GM12891 (cell line): Measurements from ENCODE around the gene SLIT1.

Source experiments
- DNase-seq: peaks from one replicate; pipeline ENCODE4 v3.0.0; 2011; ENCODE audit warnings: low spot score; ENCODE audit not compliant: insufficient read length
- FAIRE-seq: peaks from 2 replicates; lab custom pipeline; 2011; peaks lifted over from hg19 to GRCh38; lab: Jason Lieb, UNC
- PAX5 ChIP-seq: IDR thresholded peaks from 2 replicates; pipeline ENCODE4 v1.6.1; 2011; ENCODE audit warnings: low read length, moderate library complexity, mild to moderate bottlenecking; ENCODE audit not compliant: insufficient read depth, severe bottlenecking
- POLR2A ChIP-seq: IDR thresholded peaks from 2 replicates; pipeline ENCODE4 v1.6.1; 2011; ENCODE audit warnings: low read depth, low read length, control low read depth
- POLR2AphosphoS5 ChIP-seq: IDR thresholded peaks from 2 replicates; pipeline ENCODE4 v1.6.1; 2011; ENCODE audit warnings: low read depth, low read length, control low read depth
- POU2F2 ChIP-seq: IDR thresholded peaks from 2 replicates; pipeline ENCODE4 v1.6.1; 2011; ENCODE audit warnings: low read depth, mild to moderate bottlenecking, control low read depth, low read length, moderate library complexity
- SPI1 ChIP-seq: IDR thresholded peaks from 2 replicates; pipeline ENCODE4 v1.6.1; 2011; ENCODE audit warnings: low read depth, low read length, control low read depth
- TAF1 ChIP-seq: IDR thresholded peaks from 2 replicates; pipeline ENCODE4 v1.6.1; 2011; ENCODE audit warnings: low read depth, low read length, control low read depth

SLIT1 gene

GRCh38 chr10:97127509-97127908 is 58.2 kb downstream of the SLIT1 start:
- no peak for FAIRE-seq
- DNase-seq = no peak
- TF ChIP-seq POLR2AphosphoS5 = no peak
- TF ChIP-seq PAX5 = no peak
- TF ChIP-seq TAF1 = no peak
- TF ChIP-seq SPI1 = no peak
- no peak for TF ChIP-seq POU2F2
- no peak for TF ChIP-seq POLR2A

DNA sequence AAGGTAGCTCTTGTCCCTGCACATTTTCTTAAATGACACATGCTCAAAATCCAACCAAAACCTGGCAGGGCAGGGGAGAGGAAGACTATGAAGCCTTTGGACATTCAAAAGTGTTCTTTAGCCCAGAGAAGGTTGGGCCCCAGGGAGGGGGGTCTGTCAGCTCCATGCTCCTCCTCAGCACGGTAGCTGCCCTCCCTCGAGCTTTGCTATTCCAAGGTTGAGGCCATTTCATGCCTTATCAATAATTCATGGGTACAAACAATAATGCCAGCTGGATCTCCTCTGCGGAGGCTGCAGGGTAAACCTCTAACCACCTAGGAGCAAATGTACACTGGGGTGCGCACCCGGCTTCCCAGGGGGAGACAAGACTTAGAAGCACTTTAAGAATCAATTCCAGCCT is 61.5 kb downstream of the SLIT1 start:
- FAIRE-seq = no peak

DNA sequence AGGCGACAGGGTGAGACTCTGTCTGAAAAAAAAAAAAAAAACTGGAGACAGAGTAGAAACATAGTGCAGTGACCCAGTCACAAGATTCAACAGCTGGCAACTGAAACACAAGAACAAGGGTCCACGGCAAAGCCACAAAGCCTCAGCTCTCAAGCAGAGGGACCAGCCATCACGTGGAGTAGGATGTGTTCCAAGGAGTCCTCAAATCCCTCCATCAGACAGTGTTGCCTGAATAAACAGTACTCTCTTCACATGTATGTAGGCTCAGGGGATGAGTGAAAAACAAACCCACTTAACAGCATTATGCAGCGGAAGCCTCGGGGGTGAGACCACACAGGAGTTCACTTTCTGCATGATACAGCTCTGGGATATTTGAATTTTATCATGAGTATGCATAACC is 62.0 kb downstream of the SLIT1 start:
- FAIRE-seq = no peak
- no peak for TF ChIP-seq TAF1
- TF ChIP-seq POU2F2 = no peak
- no peak for TF ChIP-seq PAX5
- TF ChIP-seq SPI1 = no peak
- no peak for TF ChIP-seq POLR2A
- TF ChIP-seq POLR2AphosphoS5 = no peak
- DNase-seq = no peak

More for the DNA sequence above, 61.5 kb downstream of the SLIT1 start:
- no peak for TF ChIP-seq POLR2A
- TF ChIP-seq TAF1 = no peak
- no peak for TF ChIP-seq PAX5
- no peak for TF ChIP-seq POU2F2
- TF ChIP-seq SPI1 = no peak
- TF ChIP-seq POLR2AphosphoS5 = no peak
- no peak for DNase-seq

DNA sequence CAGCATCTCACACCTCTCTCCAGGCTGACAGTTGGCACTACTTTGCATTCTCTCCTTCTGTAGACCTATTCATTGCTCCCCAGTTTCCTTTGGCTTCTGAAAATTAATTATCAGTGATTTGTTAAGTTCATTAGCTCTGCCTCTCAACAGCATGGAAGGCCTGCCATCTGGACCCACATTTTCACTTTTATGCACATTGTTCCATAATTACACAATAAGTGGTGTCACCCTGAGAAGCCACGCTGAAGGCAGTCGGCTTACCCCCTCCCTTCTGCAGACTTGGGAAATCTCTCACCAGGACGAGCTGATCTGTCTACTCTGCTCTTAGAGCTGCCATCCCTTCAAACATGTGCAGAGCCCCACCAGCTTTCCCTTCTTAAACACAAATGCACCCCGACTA is 64.7 kb downstream of the SLIT1 start:
- DNase-seq (no peak), FAIRE-seq (no peak)
- TF ChIP-seq POU2F2 = no peak
- TF ChIP-seq TAF1 = no peak
- TF ChIP-seq SPI1 = no peak
- no peak for TF ChIP-seq POLR2AphosphoS5
- no peak for TF ChIP-seq PAX5
- TF ChIP-seq POLR2A = no peak

DNA sequence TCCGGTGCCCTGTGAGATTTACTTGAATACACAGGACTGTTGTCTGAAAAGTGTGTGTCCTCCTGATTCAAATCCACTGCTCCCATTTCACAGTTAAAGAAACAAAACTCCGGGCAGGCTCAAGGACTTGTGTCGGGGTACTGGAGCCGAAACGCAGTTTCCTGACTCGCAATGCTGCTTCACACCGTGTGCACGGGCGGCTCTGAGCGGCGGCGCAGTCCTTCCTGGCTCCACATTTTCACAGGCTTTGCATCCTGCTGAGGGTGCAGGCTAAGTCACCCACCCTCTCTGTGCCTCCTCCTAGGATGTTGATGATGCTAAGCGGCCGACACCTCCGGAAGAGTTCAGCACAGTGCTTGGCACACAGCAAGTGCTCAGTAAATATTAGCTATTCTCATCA is 65.4 kb downstream of the SLIT1 start:
- TF ChIP-seq POU2F2 (no peak), PAX5 (no peak), POLR2A (no peak), POLR2AphosphoS5 (no peak), TAF1 (no peak), SPI1 (no peak)
- DNase-seq = no peak
- no peak for FAIRE-seq

DNA sequence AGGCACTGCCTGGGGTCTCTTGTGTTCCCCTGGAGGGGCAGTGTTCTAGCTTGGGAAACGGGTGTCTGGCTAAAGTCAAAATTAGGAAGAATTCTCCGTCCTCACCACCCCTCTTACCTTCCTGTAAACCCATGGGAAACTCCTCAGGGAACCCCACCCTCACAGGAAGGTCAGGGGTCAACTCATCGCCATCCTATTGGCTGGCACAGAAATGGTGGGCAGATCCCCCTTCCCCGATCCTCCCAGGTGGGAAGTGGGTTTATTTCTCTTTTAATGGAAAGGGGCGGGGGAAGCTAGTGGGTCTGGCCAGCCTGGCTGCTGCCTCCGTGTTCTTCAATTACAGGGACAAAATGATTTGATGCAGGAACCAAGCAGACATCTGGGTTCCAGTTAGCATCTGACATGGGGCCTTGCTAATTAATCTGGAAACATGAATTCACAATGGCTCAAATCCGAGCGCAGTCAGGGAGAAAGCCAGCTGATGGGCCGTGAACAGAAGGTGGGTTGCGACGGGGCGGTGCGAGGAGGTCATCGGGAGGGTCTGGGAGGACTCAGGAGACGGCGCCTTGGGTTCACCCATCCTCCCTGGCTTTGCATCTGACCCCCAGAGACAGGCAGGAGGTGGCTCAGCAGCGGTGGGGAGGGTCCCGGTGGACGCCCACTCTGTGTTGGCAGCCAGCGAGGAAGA is 66.6 kb downstream of the SLIT1 start:
- no peak for FAIRE-seq
- TF ChIP-seq POLR2A (no peak), POU2F2 (no peak), PAX5 (no peak), TAF1 (no peak)
- no peak for DNase-seq

DNA sequence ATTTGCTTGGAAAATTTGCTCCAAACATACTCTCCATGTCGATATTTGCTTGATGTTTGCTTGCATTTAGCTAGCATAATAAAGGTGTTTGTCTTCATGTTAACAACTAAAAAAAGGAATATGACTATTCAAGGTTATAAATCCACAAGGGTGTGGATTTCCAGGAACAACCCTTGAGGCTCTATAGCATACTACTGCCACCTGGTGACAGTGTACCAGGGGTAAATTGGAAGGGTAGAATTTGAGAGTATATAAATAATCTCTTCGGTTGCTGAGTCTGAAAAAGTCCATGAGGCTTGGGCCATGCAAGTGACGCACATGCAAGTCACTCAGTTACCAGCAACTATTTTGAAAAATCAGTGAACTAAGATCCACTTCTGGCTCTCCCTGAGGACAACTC is 68.4 kb downstream of the SLIT1 start:
- DNase-seq (no peak), FAIRE-seq (no peak)
- TF ChIP-seq POLR2AphosphoS5 (no peak), TAF1 (no peak)

DNA sequence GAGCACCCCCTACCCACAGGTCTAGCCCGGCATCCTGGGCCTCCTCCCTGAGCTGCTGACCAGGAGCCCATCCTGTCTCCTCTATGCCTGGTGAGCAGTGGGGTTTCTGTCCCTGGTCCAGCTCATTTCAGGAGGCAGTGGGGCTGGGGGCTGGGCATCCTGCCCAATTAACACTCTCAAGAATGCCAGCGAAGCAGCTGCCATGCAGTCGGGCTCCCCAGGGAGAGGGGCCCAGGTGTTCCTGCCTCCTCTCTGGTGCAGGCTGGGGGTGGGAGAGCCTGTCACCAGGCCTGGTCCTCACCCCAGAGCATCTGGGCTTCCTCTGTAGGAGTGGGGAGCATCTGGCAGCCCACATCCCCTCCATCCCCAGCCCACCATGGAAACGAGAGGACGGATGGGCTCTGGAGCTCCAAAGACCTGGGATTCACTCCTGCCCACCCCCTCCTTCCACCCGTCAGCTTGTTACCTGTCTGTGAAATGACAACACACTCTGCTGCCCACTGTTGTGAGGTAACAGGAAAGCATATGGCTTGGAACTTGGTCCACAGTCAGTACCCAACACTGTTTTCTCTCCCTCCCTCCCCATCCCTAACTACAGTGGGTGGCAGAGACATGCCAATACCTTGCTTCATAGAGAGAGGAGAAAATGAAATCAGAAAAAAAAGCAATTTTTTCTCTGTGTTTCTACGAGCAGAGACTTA is 69.1 kb downstream of the SLIT1 start:
- DNase-seq (no peak), FAIRE-seq (no peak)
- no peak for TF ChIP-seq TAF1
- TF ChIP-seq SPI1 = no peak
- TF ChIP-seq POU2F2 = no peak
- TF ChIP-seq POLR2A = no peak
- no peak for TF ChIP-seq PAX5
- no peak for TF ChIP-seq POLR2AphosphoS5

- DNase-seq (no peak), FAIRE-seq (no peak)
- TF ChIP-seq TAF1 = no peak
- no peak for TF ChIP-seq SPI1
- TF ChIP-seq POLR2A = no peak
- TF ChIP-seq PAX5 = no peak
- TF ChIP-seq POLR2AphosphoS5 = no peak
- TF ChIP-seq POU2F2 = no peak
Observed at GRCh38 chr10:97115846-97116245, 69.9 kb downstream of the SLIT1 start.

DNA sequence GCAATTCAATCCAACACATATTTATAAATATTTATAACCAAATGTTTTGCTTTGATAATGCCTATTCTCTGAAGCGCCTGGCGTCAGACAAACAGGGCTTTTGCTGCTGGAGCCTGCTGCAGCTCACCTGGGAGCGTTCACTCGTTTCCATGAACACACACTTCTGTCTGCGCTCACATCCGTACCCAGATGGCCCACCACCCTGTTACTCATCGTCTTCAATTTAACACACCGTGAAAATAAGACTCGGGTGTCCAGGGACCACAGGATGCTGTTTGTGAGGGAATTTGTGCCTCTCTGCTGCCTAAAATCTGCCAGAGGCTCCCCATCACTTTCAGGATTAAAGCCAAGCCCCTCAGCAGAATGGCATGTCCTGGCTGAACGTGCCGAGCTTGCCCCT is 74.1 kb downstream of the SLIT1 start:
- no peak for FAIRE-seq

More for the DNA sequence above, 74.1 kb downstream of the SLIT1 start:
- DNase-seq = no peak
- no peak for TF ChIP-seq PAX5
- TF ChIP-seq TAF1 = no peak
- TF ChIP-seq POLR2AphosphoS5 = no peak
- no peak for TF ChIP-seq POLR2A
- no peak for TF ChIP-seq POU2F2
- TF ChIP-seq SPI1 = no peak
